ENCODE results near the gene ZNF775.
A peak's percentile ranks its signal among the peaks of the same experiment; 100 is the strongest.
"Not testable (repeated sequence)": the region's sequence is repeated elsewhere in the genome, so short reads cannot be mapped to it uniquely, and the experiment has no call there.

The ZNF775 gene

GRCh38 chr7:150382123-150382843 lies 3.2 kb downstream of the ZNF775 start:
- peak; percentile 57 for DNase-seq (ENCODE audit: low spot score)

GRCh38 chr7:150382844-150383225 lies 3.7 kb downstream of the ZNF775 start:
- no peak for DNase-seq (ENCODE audit: low spot score)

- DNase-seq (ENCODE audit: low spot score): peak; percentile 97
These were observed 4.7 kb downstream of the ZNF775 start for GRCh38 chr7:150383710-150384397.

- no peak for DNase-seq (ENCODE audit: low spot score)
These were observed 5.5 kb downstream of the ZNF775 start for GRCh38 chr7:150384406-150385301.

- DNase-seq (ENCODE audit: low spot score): no peak
These were observed 6.2 kb downstream of the ZNF775 start for GRCh38 chr7:150385302-150385723.

- not testable (repeated sequence) for DNase-seq (ENCODE audit: low spot score)
These were observed 6.8 kb downstream of the ZNF775 start for GRCh38 chr7:150385884-150386283.

- DNase-seq (ENCODE audit: low spot score): no peak
These were observed 9.2 kb downstream of the ZNF775 start for GRCh38 chr7:150388306-150388705.

- DNase-seq (ENCODE audit: low spot score): no peak
These were observed 9.8 kb downstream of the ZNF775 start for GRCh38 chr7:150388709-150389531.

- DNase-seq (ENCODE audit: low spot score): no peak
These were observed 10.3 kb downstream of the ZNF775 start for GRCh38 chr7:150389532-150389816.

GRCh38 chr7:150390205-150390604 lies 11.1 kb downstream of the ZNF775 start:
- DNase-seq (ENCODE audit: low spot score): no peak

GRCh38 chr7:150393325-150393724 lies 14.2 kb downstream of the ZNF775 start:
- DNase-seq (ENCODE audit: low spot score): no peak

GRCh38 chr7:150396426-150396825 lies 17.3 kb downstream of the ZNF775 start:
- DNase-seq (ENCODE audit: low spot score): no peak

- DNase-seq (ENCODE audit: low spot score): no peak
These were observed 17.7 kb downstream of the ZNF775 start for GRCh38 chr7:150396851-150397260.

- DNase-seq (ENCODE audit: low spot score): no peak
These were observed 18.4 kb downstream of the ZNF775 start for GRCh38 chr7:150397346-150398107.

- DNase-seq (ENCODE audit: low spot score): peak; percentile 41
These were observed 19.2 kb downstream of the ZNF775 start for GRCh38 chr7:150398108-150398964.

- DNase-seq (ENCODE audit: low spot score): peak; percentile 34
These were observed 19.8 kb downstream of the ZNF775 start for GRCh38 chr7:150398965-150399320.

GRCh38 chr7:150399421-150400007 lies 20.4 kb downstream of the ZNF775 start:
- DNase-seq (ENCODE audit: low spot score): peak; percentile 49

- DNase-seq (ENCODE audit: low spot score): peak; percentile 43
These were observed 21.1 kb downstream of the ZNF775 start for GRCh38 chr7:150400008-150400787.
